Esophagus muscularis mucosa (tissue), 4 donors: Measurements from ENCODE around the gene SLC8B1. TPM values are rescaled to one million over a fixed set of nuclear protein-coding genes. Genes with fewer than 3 reads are reported as not detected.

Experiments
- DNase-seq: peaks from one replicate; pipeline ENCODE4 v3.0.0-alpha.2; 2017; ENCODE audit errors: extremely low spot score
- H3K27ac ChIP-seq, 4 donors: fragments of 200-600 bp; sonication (generic); replicated peaks in 1 of 4; 1 replicate in 3 of 4; 2 replicates in 1 of 4; pipeline ENCODE4 v1.5.1; 2016 to 2019; ENCODE audit warnings: mild to moderate bottlenecking in 1 of 4
- H3K27me3 ChIP-seq, 4 donors: fragments of 200-600 bp; sonication (generic); one replicate each; pipeline versions ENCODE4 v1.5.1 to v1.6.0; 2016 to 2019
- H3K36me3 ChIP-seq, 4 donors: fragments of 200-600 bp; sonication (generic); one replicate each; pipeline ENCODE4 v1.5.1; 2016 to 2019
- H3K4me1 ChIP-seq, 4 donors: fragments of 200-600 bp; sonication (generic); one replicate each; pipeline ENCODE4 v1.5.1; 2016 to 2019
- H3K4me3 ChIP-seq, 4 donors: fragments of 200-600 bp; sonication (generic); 1 replicate in 2 of 4; 2 replicates in 2 of 4; pipeline ENCODE4 v1.5.1; 2016 to 2019; ENCODE audit warnings: mild to moderate bottlenecking in 4 of 4, moderate library complexity in 1 of 4
- H3K9me3 ChIP-seq, 4 donors: fragments of 200-600 bp; sonication (generic); 1 replicate in 3 of 4; 2 replicates in 1 of 4; pipeline ENCODE4 v1.5.1; 2016 to 2019
- EP300 ChIP-seq: sonication (generic); formaldehyde crosslinking; IDR thresholded peaks from one replicate; pipeline ENCODE4 v1.6.1; 2017; ENCODE audit warnings: antibody characterized with exemption
- POLR2A ChIP-seq: fragments of 450-650 bp; IDR thresholded peaks from one replicate; pipeline ENCODE4 v1.6.1; 2017; ENCODE audit warnings: antibody characterized with exemption, moderate library complexity, mild to moderate bottlenecking, low read depth
- POLR2AphosphoS5 ChIP-seq, 2 donors: sonication (generic); formaldehyde crosslinking; IDR thresholded peaks; one replicate each; pipeline ENCODE4 v1.6.1; 2017; ENCODE audit warnings: antibody characterized with exemption in 2 of 2
- WGBS: methylation state at CpG from one replicate; pipeline ENCODE4 v1.1.5; 2018; 5-methylcytosine and 5-hydroxymethylcytosine counted together
- intact Hi-C: fragments of 100-400 bp; cut with DNase I; formaldehyde crosslinking; loops from one replicate; pipeline ENCODE4 v1.15.1; 2023
- total RNA-seq, 4 donors: library from RNA; depleted of rRNA; stranded (reverse); fragments of >200 nt; gene quantifications; one replicate each; pipeline versions ENCODE4 v1.1.0 to v1.2.1, GENCODE V29; 2016
- TF ChIP-seq, protein P1 (sequence below), 3 experiments: fragments of 200-600 bp in 2 of 3; fragments of 450-650 bp in 1 of 3; sonication (generic) in 2 of 3; IDR thresholded peaks; one replicate each; pipeline ENCODE4 v1.5.1; 2017 to 2019; ENCODE audit warnings: antibody characterized with exemption in 3 of 3, mild to moderate bottlenecking in 2 of 3, moderate library complexity in 1 of 3

SLC8B1 gene
- total RNA-seq, 4 donors from 2014 or later: 19.1 to 22.8 (median 19.8) TPM

DNA sequence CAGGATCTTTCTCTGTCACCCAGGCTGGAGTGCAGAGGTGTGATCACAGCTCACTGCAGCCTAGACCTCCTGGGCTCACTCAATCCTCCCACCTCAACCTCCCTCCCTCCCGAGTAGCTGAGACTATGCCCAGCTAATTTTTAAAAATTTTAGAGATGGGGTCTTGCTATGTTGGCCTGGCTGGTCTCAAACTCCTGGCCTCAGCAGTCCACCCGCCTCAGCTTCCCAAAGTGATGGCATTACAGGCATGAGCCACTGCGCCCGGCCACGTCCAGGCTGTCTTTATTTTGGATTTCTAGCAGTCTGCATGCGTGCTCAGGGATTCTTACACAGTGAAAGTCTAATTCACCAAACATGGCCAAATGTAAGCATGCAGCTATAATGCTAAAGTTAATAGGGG lies 17.8 kb downstream of the SLC8B1 start:
- no peak overlapping the region for H3K4me3 ChIP-seq
- WGBS: 93% methylated on average over 6 of the region's 6 CpGs
- intact Hi-C loops: loop anchor here (10.0 kb wide), 2 partner anchors 108 to 598 kb away; partner anchors contain the start of gene SDSL
- H3K9me3 ChIP-seq: no peaks in the 10 kb centered on the region
- no peak for DNase-seq
- H3K36me3 ChIP-seq: peaks cover 30 to 93% (median 84%) of the 10 kb centered on the region in 4 donors
- H3K4me1 ChIP-seq: peaks cover 0 to 11% (median 5%) of the 10 kb centered on the region in 4 donors
- no peaks in the 10 kb centered on the region for H3K27me3 ChIP-seq
- TF ChIP-seq, protein P1, sequence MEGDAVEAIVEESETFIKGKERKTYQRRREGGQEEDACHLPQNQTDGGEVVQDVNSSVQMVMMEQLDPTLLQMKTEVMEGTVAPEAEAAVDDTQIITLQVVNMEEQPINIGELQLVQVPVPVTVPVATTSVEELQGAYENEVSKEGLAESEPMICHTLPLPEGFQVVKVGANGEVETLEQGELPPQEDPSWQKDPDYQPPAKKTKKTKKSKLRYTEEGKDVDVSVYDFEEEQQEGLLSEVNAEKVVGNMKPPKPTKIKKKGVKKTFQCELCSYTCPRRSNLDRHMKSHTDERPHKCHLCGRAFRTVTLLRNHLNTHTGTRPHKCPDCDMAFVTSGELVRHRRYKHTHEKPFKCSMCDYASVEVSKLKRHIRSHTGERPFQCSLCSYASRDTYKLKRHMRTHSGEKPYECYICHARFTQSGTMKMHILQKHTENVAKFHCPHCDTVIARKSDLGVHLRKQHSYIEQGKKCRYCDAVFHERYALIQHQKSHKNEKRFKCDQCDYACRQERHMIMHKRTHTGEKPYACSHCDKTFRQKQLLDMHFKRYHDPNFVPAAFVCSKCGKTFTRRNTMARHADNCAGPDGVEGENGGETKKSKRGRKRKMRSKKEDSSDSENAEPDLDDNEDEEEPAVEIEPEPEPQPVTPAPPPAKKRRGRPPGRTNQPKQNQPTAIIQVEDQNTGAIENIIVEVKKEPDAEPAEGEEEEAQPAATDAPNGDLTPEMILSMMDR (IDR thresholded peaks at IDR 0.05): no peak
- TF ChIP-seq POLR2A (no peak), EP300 (no peak), POLR2AphosphoS5 (IDR thresholded peaks at IDR 0.05) (no peak)
- H3K27ac ChIP-seq: no peak overlapping the region

DNA sequence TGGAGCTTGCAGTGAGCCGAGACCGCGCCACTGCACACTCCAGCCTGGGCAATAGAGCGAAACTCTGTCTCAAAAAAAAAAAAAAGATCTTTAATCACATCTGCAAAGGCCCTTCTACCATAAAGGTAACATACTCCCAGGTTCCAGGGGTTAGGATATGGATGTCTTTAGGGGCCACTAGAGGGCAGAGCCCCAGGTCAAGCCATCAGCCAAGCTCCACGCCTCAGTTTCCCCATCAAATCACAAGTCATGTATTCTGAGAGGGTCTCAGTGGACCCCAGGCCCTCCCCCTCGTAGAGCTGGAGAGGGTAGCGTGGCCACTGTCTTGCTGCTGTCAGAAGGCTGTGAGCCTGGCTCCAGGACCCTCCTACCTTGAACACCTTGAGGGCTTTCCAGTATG lies 18.8 kb downstream of the SLC8B1 start:
- H3K36me3 ChIP-seq: peaks cover 27 to 98% (median 85%) of the 10 kb centered on the region in 4 donors
- no peak overlapping the region for H3K4me3 ChIP-seq
- H3K9me3 ChIP-seq: no peaks in the 10 kb centered on the region
- no peaks in the 10 kb centered on the region for H3K27me3 ChIP-seq
- H3K4me1 ChIP-seq: peaks cover 0 to 11% (median 5%) of the 10 kb centered on the region in 4 donors
- TF ChIP-seq POLR2A (no peak), EP300 (no peak), POLR2AphosphoS5 (IDR thresholded peaks at IDR 0.05) (no peak)
- TF ChIP-seq, protein P1 (IDR thresholded peaks at IDR 0.05): no peak
- no peak for DNase-seq
- intact Hi-C loops: loop anchor here (10.0 kb wide), 2 partner anchors 109 to 599 kb away; partner anchors contain the start of gene SDSL
- 92% methylated on average over 5 of the region's 7 CpGs for WGBS
- H3K27ac ChIP-seq: no peak overlapping the region

DNA sequence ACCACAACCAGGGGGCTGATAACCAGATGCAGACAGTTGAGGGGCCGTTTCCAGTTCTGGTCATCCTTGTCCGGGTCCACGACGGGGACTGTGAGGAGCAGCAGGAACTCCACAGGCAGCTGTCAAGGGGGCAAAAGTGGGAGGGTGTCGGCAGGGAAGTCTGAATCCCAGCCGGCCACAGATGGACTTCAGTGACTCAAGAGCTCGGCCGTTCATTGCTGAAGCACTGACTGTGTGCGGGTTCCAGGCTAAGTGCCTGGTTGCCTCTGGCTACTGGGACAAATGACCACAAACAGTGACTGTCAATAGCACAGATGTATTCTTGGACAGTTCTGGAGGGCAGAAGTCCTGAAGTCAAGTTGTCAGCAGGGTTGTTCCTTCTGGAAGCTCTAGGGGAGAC lies 19.6 kb downstream of the SLC8B1 start:
- TF ChIP-seq EP300 (no peak), POLR2A (no peak), POLR2AphosphoS5 (IDR thresholded peaks at IDR 0.05) (no peak)
- TF ChIP-seq, protein P1 (IDR thresholded peaks at IDR 0.05): no peak
- Histone ChIP-seq H3K27ac (peak overlapping the region in 1 of 4 donors; percentile 49), H3K9me3 (no peaks in the 10 kb centered on the region), H3K36me3 (peaks cover 23 to 98% (median 82%) of the 10 kb centered on the region in 4 donors), H3K4me3 (no peak overlapping the region), H3K4me1 (peaks cover 0 to 11% (median 5%) of the 10 kb centered on the region in 4 donors), H3K27me3 (no peaks in the 10 kb centered on the region)
- no peak for DNase-seq
- WGBS: 75% methylated on average over 8 of the region's 9 CpGs
- intact Hi-C loops: loop anchor here (10.0 kb wide), 2 partner anchors 109 to 599 kb away; partner anchors contain the start of gene SDSL

DNA sequence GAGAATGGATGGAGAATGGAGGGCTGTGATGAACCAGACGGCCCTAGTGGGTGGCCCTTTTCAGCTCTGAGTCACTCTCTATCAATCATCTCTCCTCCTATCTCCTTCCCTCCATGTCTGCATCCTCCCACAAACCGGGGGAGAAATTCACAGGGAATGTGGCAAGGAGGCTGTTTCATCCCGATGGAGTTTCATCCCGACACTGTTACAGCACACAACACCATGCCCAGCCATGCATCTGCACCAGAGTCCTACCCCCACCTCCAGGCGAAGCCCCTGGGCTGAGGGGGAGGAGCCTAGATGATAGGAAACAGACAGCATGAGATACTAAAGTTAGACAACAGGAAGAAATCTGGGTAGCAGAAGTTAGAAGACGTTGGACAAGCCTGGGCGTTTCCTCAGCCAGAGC lies 20.8 kb downstream of the SLC8B1 start:
- peaks cover 0 to 11% (median 5%) of the 10 kb centered on the region in 4 donors for H3K4me1 ChIP-seq
- H3K27ac ChIP-seq: peak overlapping the region in 1 of 4 donors; percentile 45
- no peaks in the 10 kb centered on the region for H3K9me3 ChIP-seq
- no peak for TF ChIP-seq POLR2AphosphoS5 (IDR thresholded peaks at IDR 0.05)
- no peak for TF ChIP-seq POLR2A
- TF ChIP-seq, protein P1 (IDR thresholded peaks at IDR 0.05): no peak
- TF ChIP-seq EP300: no peak
- 74% methylated on average over 7 of the region's 7 CpGs for WGBS
- H3K36me3 ChIP-seq: peaks cover 22 to 98% (median 80%) of the 10 kb centered on the region in 4 donors
- H3K4me3 ChIP-seq: no peak overlapping the region
- no peak for DNase-seq
- H3K27me3 ChIP-seq: no peaks in the 10 kb centered on the region
- intact Hi-C loops: loop anchor here (10.0 kb wide), 2 partner anchors 111 to 601 kb away; partner anchors contain the start of gene SDSL
